Activated naive CD8-positive, alpha-beta T cell (primary cell): ENCODE measurements around the gene BBS12.

Experiments used
- H3K27ac Mint-ChIP-seq: one replicate; pipeline ENCODE4 v1.8.0; 2021; ENCODE audit warnings: mixed read lengths
- H3K27me3 Mint-ChIP-seq: one replicate; pipeline ENCODE4 v1.8.0; 2021; ENCODE audit warnings: mixed read lengths
- H3K36me3 Mint-ChIP-seq: one replicate; pipeline ENCODE4 v1.8.0; 2021; ENCODE audit warnings: mixed read lengths
- H3K4me1 Mint-ChIP-seq: one replicate; pipeline ENCODE4 v1.8.0; 2021; ENCODE audit warnings: low read depth, mixed read lengths
- H3K4me3 Mint-ChIP-seq: one replicate; pipeline ENCODE4 v1.8.0; 2021; ENCODE audit warnings: mild to moderate bottlenecking, mixed read lengths
- H3K9me3 Mint-ChIP-seq: one replicate; pipeline ENCODE4 v1.8.0; 2021; ENCODE audit warnings: low read depth, mixed read lengths

BBS12 gene

GRCh38 chr4:122742933-122743829 is 10.7 kb downstream of the BBS12 start:
- H3K27me3 Mint-ChIP-seq = no peaks in the 10 kb centered on the region
- H3K36me3 Mint-ChIP-seq = peaks cover 25% of the 10 kb centered on the region
- H3K4me3 Mint-ChIP-seq = no peak overlapping the region
- H3K27ac Mint-ChIP-seq = no peak overlapping the region
- H3K9me3 Mint-ChIP-seq = peaks cover 10% of the 10 kb centered on the region
- H3K4me1 Mint-ChIP-seq = no peaks in the 10 kb centered on the region

GRCh38 chr4:122744229-122744628 is 11.7 kb downstream of the BBS12 start:
- Mint-ChIP-seq H3K4me1 (no peaks in the 10 kb centered on the region), H3K27ac (no peak overlapping the region), H3K36me3 (peaks cover 17% of the 10 kb centered on the region), H3K27me3 (no peaks in the 10 kb centered on the region), H3K9me3 (peaks cover 10% of the 10 kb centered on the region), H3K4me3 (no peak overlapping the region)

- Mint-ChIP-seq H3K36me3 (peaks cover 15% of the 10 kb centered on the region), H3K9me3 (peaks cover 5% of the 10 kb centered on the region), H3K4me1 (no peaks in the 10 kb centered on the region), H3K4me3 (no peak overlapping the region), H3K27ac (no peak overlapping the region), H3K27me3 (peaks cover 13% of the 10 kb centered on the region)
Observed at GRCh38 chr4:122746485-122746965, 14.0 kb downstream of the BBS12 start.

GRCh38 chr4:122747068-122747467 is 14.6 kb downstream of the BBS12 start:
- Mint-ChIP-seq H3K36me3 (peaks cover 14% of the 10 kb centered on the region), H3K4me1 (no peaks in the 10 kb centered on the region), H3K27ac (no peak overlapping the region), H3K9me3 (peaks cover 5% of the 10 kb centered on the region), H3K4me3 (no peak overlapping the region), H3K27me3 (peaks cover 18% of the 10 kb centered on the region)

GRCh38 chr4:122747883-122748282 is 15.4 kb downstream of the BBS12 start:
- Mint-ChIP-seq H3K4me1 (no peaks in the 10 kb centered on the region), H3K4me3 (no peak overlapping the region), H3K9me3 (peaks cover 5% of the 10 kb centered on the region), H3K36me3 (peaks cover 10% of the 10 kb centered on the region), H3K27me3 (peaks cover 18% of the 10 kb centered on the region), H3K27ac (no peak overlapping the region)

- Mint-ChIP-seq H3K4me1 (no peaks in the 10 kb centered on the region), H3K27me3 (peaks cover 18% of the 10 kb centered on the region), H3K36me3 (no peaks in the 10 kb centered on the region), H3K4me3 (no peak overlapping the region), H3K9me3 (no peaks in the 10 kb centered on the region), H3K27ac (no peak overlapping the region)
Observed at GRCh38 chr4:122749704-122750454, 17.4 kb downstream of the BBS12 start.

GRCh38 chr4:122755675-122756074 is 23.2 kb downstream of the BBS12 start:
- no peaks in the 10 kb centered on the region for H3K4me1 Mint-ChIP-seq

GRCh38 chr4:122758033-122758432 is 25.5 kb downstream of the BBS12 start:
- Mint-ChIP-seq H3K27ac (no peak overlapping the region), H3K36me3 (no peaks in the 10 kb centered on the region)

More at GRCh38 chr4:122755675-122756074, 23.2 kb downstream of the BBS12 start:
- peaks cover 18% of the 10 kb centered on the region for H3K27me3 Mint-ChIP-seq
- H3K36me3 Mint-ChIP-seq = no peaks in the 10 kb centered on the region
- no peaks in the 10 kb centered on the region for H3K9me3 Mint-ChIP-seq
- H3K4me3 Mint-ChIP-seq = no peak overlapping the region
- H3K27ac Mint-ChIP-seq = no peak overlapping the region

GRCh38 chr4:122759639-122760310 is 27.3 kb downstream of the BBS12 start:
- H3K27ac Mint-ChIP-seq = no peak overlapping the region

More at GRCh38 chr4:122758033-122758432, 25.5 kb downstream of the BBS12 start:
- Mint-ChIP-seq H3K4me3 (no peak overlapping the region), H3K27me3 (peaks cover 6% of the 10 kb centered on the region), H3K4me1 (peaks cover 10% of the 10 kb centered on the region), H3K9me3 (no peaks in the 10 kb centered on the region)

GRCh38 chr4:122762520-122762919 is 30.0 kb downstream of the BBS12 start:
- H3K9me3 Mint-ChIP-seq = no peaks in the 10 kb centered on the region
- peaks cover 2% of the 10 kb centered on the region for H3K27me3 Mint-ChIP-seq
- H3K27ac Mint-ChIP-seq = no peak overlapping the region
- peaks cover 15% of the 10 kb centered on the region for H3K4me1 Mint-ChIP-seq
- H3K4me3 Mint-ChIP-seq = peak overlapping the region; percentile 6
- no peaks in the 10 kb centered on the region for H3K36me3 Mint-ChIP-seq

More at GRCh38 chr4:122759639-122760310, 27.3 kb downstream of the BBS12 start:
- H3K36me3 Mint-ChIP-seq = no peaks in the 10 kb centered on the region
- H3K27me3 Mint-ChIP-seq = peaks cover 6% of the 10 kb centered on the region
- H3K4me3 Mint-ChIP-seq = no peak overlapping the region
- peaks cover 15% of the 10 kb centered on the region for H3K4me1 Mint-ChIP-seq
- no peaks in the 10 kb centered on the region for H3K9me3 Mint-ChIP-seq

GRCh38 chr4:122762966-122763716 is 30.6 kb downstream of the BBS12 start:
- Mint-ChIP-seq H3K9me3 (no peaks in the 10 kb centered on the region), H3K4me1 (peaks cover 15% of the 10 kb centered on the region), H3K27ac (no peak overlapping the region), H3K36me3 (no peaks in the 10 kb centered on the region), H3K4me3 (no peak overlapping the region), H3K27me3 (no peaks in the 10 kb centered on the region)

GRCh38 chr4:122764071-122764820 is 31.7 kb downstream of the BBS12 start:
- Mint-ChIP-seq H3K4me1 (peaks cover 15% of the 10 kb centered on the region), H3K36me3 (no peaks in the 10 kb centered on the region), H3K27me3 (no peaks in the 10 kb centered on the region), H3K27ac (no peak overlapping the region), H3K9me3 (no peaks in the 10 kb centered on the region), H3K4me3 (no peak overlapping the region)

- H3K4me3 Mint-ChIP-seq = no peak overlapping the region
- no peak overlapping the region for H3K27ac Mint-ChIP-seq
- no peaks in the 10 kb centered on the region for H3K27me3 Mint-ChIP-seq
- H3K9me3 Mint-ChIP-seq = no peaks in the 10 kb centered on the region
- no peaks in the 10 kb centered on the region for H3K36me3 Mint-ChIP-seq
- peaks cover 15% of the 10 kb centered on the region for H3K4me1 Mint-ChIP-seq
Observed at GRCh38 chr4:122764821-122765215, 32.3 kb downstream of the BBS12 start.
